Right lobe of liver (tissue), 6 donors: ENCODE results near the gene CTNND2. TPM values are rescaled to one million over a fixed set of nuclear protein-coding genes. Genes with fewer than 3 reads are reported as not detected.
A peak's percentile ranks its signal among the peaks of the same experiment; 100 is the strongest.

Source experiments
- ATAC-seq, 4 donors: fragments of 200-7000 bp; cut with Tn5 transposase; one replicate each; pipeline ENCODE4 v1.9.1; 2020; ENCODE audit warnings: mild to moderate bottlenecking in 4 of 4, moderate library complexity in 4 of 4
- DNase-seq, 3 donors: peaks; one replicate each; pipeline ENCODE4 v3.0.0-alpha.2; 2020
- H3K27ac ChIP-seq, 3 donors: fragments of 200-600 bp; one replicate each; pipeline ENCODE4 v1.8.0; 2022
- H3K27me3 ChIP-seq, 2 donors: fragments of 200-600 bp; one replicate each; pipeline ENCODE4 v1.8.0; 2022
- H3K36me3 ChIP-seq, 4 donors: fragments of 200-600 bp; sonication (generic) in 1 of 4; one replicate each; pipeline versions ENCODE4 v1.5.1 to v1.8.0; 2017 to 2022; ENCODE audit warnings: control low read depth in 1 of 4
- H3K4me1 ChIP-seq, 4 donors: fragments of 200-600 bp; sonication (generic) in 1 of 4; one replicate each; pipeline versions ENCODE4 v1.5.1 to v1.8.0; 2017 to 2022; ENCODE audit warnings: control low read depth in 1 of 4
- H3K4me3 ChIP-seq, 3 donors: fragments of 200-600 bp; one replicate each; pipeline ENCODE4 v1.8.0; 2022
- H3K9me3 ChIP-seq, 4 donors: fragments of 200-600 bp; sonication (generic) in 1 of 4; one replicate each; pipeline versions ENCODE4 v1.5.1 to v1.8.0; 2017 to 2022; ENCODE audit warnings: control low read depth in 1 of 4
- POLR2A ChIP-seq: fragments of 450-650 bp; IDR thresholded peaks from one replicate; pipeline ENCODE4 v1.6.1; 2017; ENCODE audit warnings: antibody characterized with exemption, mild to moderate bottlenecking
- WGBS: methylation state at CpG from one replicate; pipeline ENCODE4 v1.1.6; 2018; ENCODE audit warnings: low coverage, low lambda C conversion rate; ENCODE audit not compliant: insufficient coverage; ENCODE audit errors: missing lambda C conversion rate; 5-methylcytosine and 5-hydroxymethylcytosine counted together
- intact Hi-C, 2 donors: fragments of 100-400 bp; cut with DNase I; formaldehyde crosslinking; loops; one replicate each; pipeline versions ENCODE4 v1.11.2 to v1.14.1; 2022
- total RNA-seq, 6 experiments: library from RNA; depleted of rRNA in 2 of 6; stranded (reverse); fragments of >200 nt in 2 of 6; fragmentation: NEBNext Ultra II Directional in 3 of 6; extraction: Animal tissue kit (Norgen Biotek cat#: 25700) in 3 of 6; gene quantifications; one replicate each; pipeline versions ENCODE4 v1.1.0 to v1.2.4, GENCODE V29; 2016 to 2023
- TF ChIP-seq, protein P1 (sequence below), 4 donors: fragments of 200-600 bp in 3 of 4; fragments of 450-650 bp in 1 of 4; IDR thresholded peaks; one replicate each; pipeline versions ENCODE4 v1.5.1 to v1.8.0; 2016 to 2022; ENCODE audit warnings: antibody characterized with exemption in 4 of 4, mild to moderate bottlenecking in 2 of 4
- donor health status: DM: no; HTN: yes; CAD: no.
- donor health status: DM: no; HTN: no; CAD: no.
- donor health status: DM: no; HTN: no; CAD: no.
- donor health status: DM: no; HTN: yes; CAD: no.
- donor health status: DM: no; HTN: yes; CAD: no.

CTNND2 gene
- total RNA-seq, 6 experiments from 2014 or later = 0.06 to 1.5 (median 1.1) TPM

DNA sequence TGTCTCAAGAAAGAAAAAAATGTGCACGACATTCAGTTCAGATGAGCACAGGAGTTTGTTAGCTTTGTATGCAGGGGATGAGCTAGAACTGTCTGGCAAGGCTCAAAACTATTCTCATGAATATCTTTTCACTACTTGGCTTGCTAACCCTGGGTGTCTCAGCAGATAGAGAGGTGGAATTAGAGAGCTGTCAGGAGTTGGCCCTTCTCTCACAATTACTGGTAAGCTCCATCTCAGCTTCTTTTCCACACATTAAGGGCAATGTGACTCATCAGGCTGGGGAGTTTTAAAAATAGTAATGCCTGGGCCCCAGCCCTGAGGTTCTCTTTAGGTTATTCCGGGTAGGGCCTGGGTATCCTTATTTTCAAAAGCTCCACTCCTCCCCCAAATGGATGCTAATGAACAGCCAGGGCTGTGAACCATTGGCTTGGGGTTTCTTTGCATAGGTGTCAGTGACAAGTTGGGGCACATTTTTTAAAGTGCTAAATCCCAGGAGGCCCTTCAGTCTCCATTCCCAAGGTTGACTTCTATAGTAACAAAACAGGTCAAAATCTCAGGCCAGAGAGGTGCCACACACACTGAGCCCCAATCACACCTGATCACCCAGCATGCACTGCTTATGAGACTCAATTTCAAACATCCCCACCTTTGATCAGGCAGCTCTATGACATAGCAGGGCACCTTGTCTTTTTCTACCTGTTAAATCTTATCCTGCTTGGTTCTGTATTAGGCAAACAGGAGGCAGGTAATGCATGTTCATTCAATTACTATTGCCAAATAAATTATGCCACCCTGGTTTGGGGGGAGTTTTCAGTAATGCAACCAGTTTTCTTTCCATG lies 903.5 kb downstream of the CTNND2 start:
- no peaks in the 10 kb centered on the region for H3K27me3 ChIP-seq
- intact Hi-C loops = no loop called here
- no peak overlapping the region for H3K4me3 ChIP-seq
- WGBS = 35% methylated on average over 2 of the region's 2 CpGs
- no peaks in the 10 kb centered on the region for H3K36me3 ChIP-seq
- H3K4me1 ChIP-seq = no peaks in the 10 kb centered on the region
- no peak overlapping the region for H3K27ac ChIP-seq
- TF ChIP-seq, protein P1, sequence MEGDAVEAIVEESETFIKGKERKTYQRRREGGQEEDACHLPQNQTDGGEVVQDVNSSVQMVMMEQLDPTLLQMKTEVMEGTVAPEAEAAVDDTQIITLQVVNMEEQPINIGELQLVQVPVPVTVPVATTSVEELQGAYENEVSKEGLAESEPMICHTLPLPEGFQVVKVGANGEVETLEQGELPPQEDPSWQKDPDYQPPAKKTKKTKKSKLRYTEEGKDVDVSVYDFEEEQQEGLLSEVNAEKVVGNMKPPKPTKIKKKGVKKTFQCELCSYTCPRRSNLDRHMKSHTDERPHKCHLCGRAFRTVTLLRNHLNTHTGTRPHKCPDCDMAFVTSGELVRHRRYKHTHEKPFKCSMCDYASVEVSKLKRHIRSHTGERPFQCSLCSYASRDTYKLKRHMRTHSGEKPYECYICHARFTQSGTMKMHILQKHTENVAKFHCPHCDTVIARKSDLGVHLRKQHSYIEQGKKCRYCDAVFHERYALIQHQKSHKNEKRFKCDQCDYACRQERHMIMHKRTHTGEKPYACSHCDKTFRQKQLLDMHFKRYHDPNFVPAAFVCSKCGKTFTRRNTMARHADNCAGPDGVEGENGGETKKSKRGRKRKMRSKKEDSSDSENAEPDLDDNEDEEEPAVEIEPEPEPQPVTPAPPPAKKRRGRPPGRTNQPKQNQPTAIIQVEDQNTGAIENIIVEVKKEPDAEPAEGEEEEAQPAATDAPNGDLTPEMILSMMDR (IDR thresholded peaks at IDR 0.05) = no peak
- TF ChIP-seq POLR2A = no peak
- DNase-seq (no peak), ATAC-seq (no peak)
- no peaks in the 10 kb centered on the region for H3K9me3 ChIP-seq

- intact Hi-C loops = no loop called here
- ATAC-seq = no peak
- Histone ChIP-seq H3K36me3 (no peaks in the 10 kb centered on the region), H3K27me3 (no peaks in the 10 kb centered on the region), H3K9me3 (no peaks in the 10 kb centered on the region), H3K4me1 (no peaks in the 10 kb centered on the region), H3K27ac (no peak overlapping the region), H3K4me3 (no peak overlapping the region)
- no peak for DNase-seq
- no peak for TF ChIP-seq POLR2A
- TF ChIP-seq, protein P1 (IDR thresholded peaks at IDR 0.05) = no peak
- 68% methylated on average over 10 of the region's 11 CpGs for WGBS
Observed at GRCh38 chr5:10999714-11000113, 904.5 kb downstream of the CTNND2 start.

DNA sequence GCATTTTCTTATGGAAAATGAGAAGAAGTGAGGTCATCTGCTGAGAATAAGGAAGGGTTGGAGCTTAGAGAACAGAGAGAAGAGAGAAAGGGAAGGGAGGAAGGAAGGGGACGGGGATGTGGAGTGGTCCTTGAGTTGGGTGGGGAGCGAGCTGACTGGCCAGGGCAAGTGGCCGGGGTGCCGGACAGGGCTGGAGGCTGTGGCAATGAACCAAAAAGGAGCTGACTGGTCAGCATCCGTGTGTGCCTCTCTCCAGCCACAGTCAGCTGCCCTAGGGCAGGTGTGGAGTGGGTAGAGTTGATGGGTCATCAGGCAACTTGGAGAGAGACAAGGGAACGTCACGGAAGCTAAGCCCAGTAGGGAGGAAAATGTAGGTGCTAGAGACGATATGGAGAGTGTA lies 908.4 kb downstream of the CTNND2 start:
- no peak for ATAC-seq
- Histone ChIP-seq H3K27ac (no peak overlapping the region), H3K4me3 (no peak overlapping the region), H3K9me3 (no peaks in the 10 kb centered on the region), H3K27me3 (no peaks in the 10 kb centered on the region), H3K4me1 (no peaks in the 10 kb centered on the region), H3K36me3 (no peaks in the 10 kb centered on the region)
- DNase-seq = no peak
- intact Hi-C loops = no loop called here
- WGBS = 73% methylated on average over 6 of the region's 8 CpGs
- no peak for TF ChIP-seq POLR2A
- TF ChIP-seq, protein P1 (IDR thresholded peaks at IDR 0.05) = no peak

GRCh38 chr5:10994091-10994986 lies 909.9 kb downstream of the CTNND2 start:
- intact Hi-C loops = no loop called here
- no peak overlapping the region for H3K27ac ChIP-seq
- H3K36me3 ChIP-seq = no peaks in the 10 kb centered on the region
- peak in 1 of 4 donors; percentile 25 for ATAC-seq
- 58% methylated on average over 27 of the region's 30 CpGs for WGBS
- H3K4me1 ChIP-seq = no peaks in the 10 kb centered on the region
- H3K9me3 ChIP-seq = no peaks in the 10 kb centered on the region
- H3K27me3 ChIP-seq = no peaks in the 10 kb centered on the region
- TF ChIP-seq, protein P1 (IDR thresholded peaks at IDR 0.05) = no peak
- TF ChIP-seq POLR2A = no peak
- no peak overlapping the region for H3K4me3 ChIP-seq
- DNase-seq = no peak
